Thymus (tissue), 11 donors: ENCODE data around the gene GRID1. TPM values are rescaled to one million over a fixed set of nuclear protein-coding genes. Genes with fewer than 3 reads are reported as not detected.

Experiments used
- DNase-seq, 9 donors: peaks; one replicate each; pipeline ENCODE4 v3.0.0-alpha.2; 2013; ENCODE audit warnings: low spot score in 9 of 9, low read depth in 6 of 9, missing footprints in 1 of 9
- H3K27ac ChIP-seq, 2 donors: one replicate each; pipeline ENCODE4 v1.5.1; 2013; ENCODE audit warnings: control low read depth in 1 of 2, low read depth in 1 of 2, low read length in 1 of 2, mild to moderate bottlenecking in 1 of 2, moderate library complexity in 1 of 2
- H3K27me3 ChIP-seq, 2 donors: one replicate each; pipeline ENCODE4 v1.5.1; 2013; ENCODE audit warnings: low read length in 1 of 2; ENCODE audit not compliant: control insufficient read depth in 2 of 2, insufficient read depth in 1 of 2
- H3K36me3 ChIP-seq, 2 donors: one replicate each; pipeline ENCODE4 v1.5.1; 2013; ENCODE audit warnings: low read length in 1 of 2, mild to moderate bottlenecking in 1 of 2, moderate library complexity in 1 of 2; ENCODE audit not compliant: control insufficient read depth in 2 of 2, insufficient read depth in 2 of 2
- H3K4me1 ChIP-seq, 2 donors: one replicate each; pipeline ENCODE4 v1.5.1; 2013; ENCODE audit warnings: low read length in 2 of 2; ENCODE audit not compliant: control insufficient read depth in 2 of 2, insufficient read depth in 2 of 2
- H3K4me3 ChIP-seq, 2 donors: one replicate each; pipeline ENCODE4 v1.5.1; 2013; ENCODE audit warnings: low read length in 2 of 2, control low read depth in 1 of 2, mild to moderate bottlenecking in 1 of 2
- H3K9me3 ChIP-seq, 2 donors: one replicate each; pipeline ENCODE4 v1.5.1; 2013; ENCODE audit warnings: low read length in 1 of 2, mild to moderate bottlenecking in 1 of 2; ENCODE audit not compliant: control insufficient read depth in 2 of 2, insufficient read depth in 1 of 2
- whole genome bisulfite sequencing: extraction: QIAGEN DNeasy Blood & Tissue Kit; methylation state at CpG from one replicate; pipeline ENCODE4 v1.1.7; 2013; 5-methylcytosine and 5-hydroxymethylcytosine counted together
- polyA plus RNA-seq: library from polyadenylated mRNA; stranded (reverse); fragments of 200-250 nt; gene quantifications from one replicate; pipeline ENCODE4 v1.2.3, GENCODE V29; 2013
- total RNA-seq: library from RNA; stranded (reverse); fragments of 120-200 nt; gene quantifications from one replicate; pipeline ENCODE4 v1.2.4, GENCODE V29; 2013
- donor health status: healthy.

Gene GRID1
- total and polyA plus RNA-seq, 2 donors, result 0.33 to 0.46 TPM

GRCh38 chr10:85558533-85558932 is 808.1 kb downstream of the GRID1 start:
- Histone ChIP-seq H3K4me3 (no peak overlapping the region), H3K9me3 (no peaks in the 10 kb centered on the region)
- WGBS, result 86% methylated on average over 6 of the region's 6 CpGs

GRCh38 chr10:85557706-85558105 is 808.9 kb downstream of the GRID1 start:
- Histone ChIP-seq H3K4me1 (no peaks in the 10 kb centered on the region), H3K36me3 (no peaks in the 10 kb centered on the region), H3K27me3 (no peaks in the 10 kb centered on the region), H3K27ac (no peak overlapping the region), H3K9me3 (no peaks in the 10 kb centered on the region), H3K4me3 (no peak overlapping the region)
- 97% methylated on average over 2 of the region's 2 CpGs for WGBS
- DNase-seq, result no peak

More at GRCh38 chr10:85558533-85558932, 808.1 kb downstream of the GRID1 start:
- H3K27ac ChIP-seq, result no peak overlapping the region
- no peak for DNase-seq
- H3K27me3 ChIP-seq, result no peaks in the 10 kb centered on the region
- no peaks in the 10 kb centered on the region for H3K36me3 ChIP-seq
- H3K4me1 ChIP-seq, result no peaks in the 10 kb centered on the region

GRCh38 chr10:85557077-85557476 is 809.5 kb downstream of the GRID1 start:
- no peaks in the 10 kb centered on the region for H3K27me3 ChIP-seq
- no peaks in the 10 kb centered on the region for H3K9me3 ChIP-seq
- H3K4me1 ChIP-seq, result no peaks in the 10 kb centered on the region
- H3K27ac ChIP-seq, result no peak overlapping the region
- H3K36me3 ChIP-seq, result no peaks in the 10 kb centered on the region
- no peak for DNase-seq
- H3K4me3 ChIP-seq, result no peak overlapping the region
- 90% methylated on average over 2 of the region's 2 CpGs for WGBS

Other genes starting within 250 kb of the GRID1 start
- 50.9 TPM for gene WAPL, start 155.0 kb upstream of the GRID1 start, total RNA-seq
- 39.1 TPM for gene WAPL, start 155.0 kb upstream of the GRID1 start, polyA plus RNA-seq